ENCODE measurements around the gene CDS2. TPM values are rescaled to one million over a fixed set of nuclear protein-coding genes. Genes with fewer than 3 reads are reported as not detected.

CDS2 gene
- total RNA-seq, 3 donors from 2014 or later (not counting 1 experiment from before 2014, with no cell fraction given) = 45.6 to 54.7 (median 53.8) TPM

DNA sequence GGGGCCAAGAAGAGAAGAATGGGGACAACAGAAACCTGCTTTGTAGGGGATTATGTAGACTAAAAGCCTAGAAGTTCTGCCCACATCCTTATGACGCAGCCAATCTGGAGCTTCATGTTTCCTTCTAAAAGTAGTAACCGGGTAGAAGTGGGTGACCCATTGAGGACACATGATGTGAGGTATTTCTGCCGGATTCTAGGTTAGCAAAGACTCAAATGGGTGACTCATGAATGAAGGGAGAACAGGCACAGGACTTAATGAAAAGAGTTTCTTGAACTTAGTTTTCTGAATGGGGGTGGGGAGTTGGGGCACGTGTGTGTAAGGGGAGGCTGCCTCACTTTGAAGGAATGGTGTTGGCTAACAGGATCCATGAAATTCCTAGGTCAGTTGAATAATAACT, 68.8 kb downstream of the CDS2 start:
- H3K4me3 ChIP-seq (ENCODE audit: low read length) = no peak overlapping the region
- H3K36me3 ChIP-seq (ENCODE audit: control insufficient read depth, insufficient read depth, low read length) = peaks cover 17% of the 10 kb centered on the region
- Mint-ChIP-seq H3K9me3 (no peaks in the 10 kb centered on the region), H3K27me3 (ENCODE audit: low read depth in 2 of 2) (no peaks in the 10 kb centered on the region), H3K36me3 (no peaks in the 10 kb centered on the region), H3K27ac (peak overlapping the region in 1 of 2 donors; percentile 35), H3K4me3 (no peak overlapping the region), H3K4me1 (peaks cover 6 to 9% of the 10 kb centered on the region in 2 donors)
- H3K27me3 ChIP-seq (ENCODE audit: control insufficient read depth, insufficient read depth, low read length) = no peaks in the 10 kb centered on the region
- no peaks in the 10 kb centered on the region for H3K4me1 ChIP-seq (ENCODE audit: control insufficient read depth, insufficient read depth, low read length)
- 93% methylated on average over 4 of the region's 4 CpGs for WGBS (ENCODE audit: insufficient coverage)
- H3K27ac ChIP-seq (ENCODE audit: low read length) = no peak overlapping the region
- intact Hi-C loops (cut with micrococcal nuclease) = no loop called here
- no peak for DNase-seq
- H3K9me3 ChIP-seq (ENCODE audit: control insufficient read depth, insufficient read depth, low read length) = no peaks in the 10 kb centered on the region
- no peak for ATAC-seq
- TF ChIP-seq, protein P1, sequence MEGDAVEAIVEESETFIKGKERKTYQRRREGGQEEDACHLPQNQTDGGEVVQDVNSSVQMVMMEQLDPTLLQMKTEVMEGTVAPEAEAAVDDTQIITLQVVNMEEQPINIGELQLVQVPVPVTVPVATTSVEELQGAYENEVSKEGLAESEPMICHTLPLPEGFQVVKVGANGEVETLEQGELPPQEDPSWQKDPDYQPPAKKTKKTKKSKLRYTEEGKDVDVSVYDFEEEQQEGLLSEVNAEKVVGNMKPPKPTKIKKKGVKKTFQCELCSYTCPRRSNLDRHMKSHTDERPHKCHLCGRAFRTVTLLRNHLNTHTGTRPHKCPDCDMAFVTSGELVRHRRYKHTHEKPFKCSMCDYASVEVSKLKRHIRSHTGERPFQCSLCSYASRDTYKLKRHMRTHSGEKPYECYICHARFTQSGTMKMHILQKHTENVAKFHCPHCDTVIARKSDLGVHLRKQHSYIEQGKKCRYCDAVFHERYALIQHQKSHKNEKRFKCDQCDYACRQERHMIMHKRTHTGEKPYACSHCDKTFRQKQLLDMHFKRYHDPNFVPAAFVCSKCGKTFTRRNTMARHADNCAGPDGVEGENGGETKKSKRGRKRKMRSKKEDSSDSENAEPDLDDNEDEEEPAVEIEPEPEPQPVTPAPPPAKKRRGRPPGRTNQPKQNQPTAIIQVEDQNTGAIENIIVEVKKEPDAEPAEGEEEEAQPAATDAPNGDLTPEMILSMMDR (IDR thresholded peaks at IDR 0.05) = no peak

DNA sequence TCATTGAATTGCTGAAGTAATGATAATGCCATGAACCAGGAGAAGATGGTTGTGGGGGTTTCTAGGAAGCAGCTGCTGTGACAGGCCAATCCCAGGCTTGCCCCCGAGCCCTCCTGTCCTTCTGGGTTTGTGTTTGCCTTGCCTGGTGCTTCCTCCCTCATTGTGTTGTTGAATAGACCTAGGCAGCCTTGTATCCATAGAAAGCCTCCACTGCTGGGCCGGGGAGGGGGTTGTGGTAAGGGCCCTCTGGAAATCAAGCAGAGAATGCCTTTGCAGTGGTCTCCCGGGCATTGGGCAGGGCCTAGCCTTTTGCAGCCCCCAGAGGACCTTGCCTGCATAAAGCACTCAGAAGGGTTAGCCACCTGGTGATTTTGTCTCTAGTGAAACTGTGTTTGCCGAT, 69.3 kb downstream of the CDS2 start:
- TF ChIP-seq, protein P1 (IDR thresholded peaks at IDR 0.05) = no peak
- Mint-ChIP-seq H3K27me3 (ENCODE audit: low read depth in 2 of 2) (no peaks in the 10 kb centered on the region), H3K4me1 (peaks cover 6 to 9% of the 10 kb centered on the region in 2 donors), H3K27ac (no peak overlapping the region), H3K36me3 (no peaks in the 10 kb centered on the region), H3K4me3 (no peak overlapping the region), H3K9me3 (no peaks in the 10 kb centered on the region)
- intact Hi-C loops (cut with micrococcal nuclease) = no loop called here
- Histone ChIP-seq H3K27me3 (ENCODE audit: control insufficient read depth, insufficient read depth, low read length) (no peaks in the 10 kb centered on the region), H3K27ac (ENCODE audit: low read length) (no peak overlapping the region), H3K4me1 (ENCODE audit: control insufficient read depth, insufficient read depth, low read length) (no peaks in the 10 kb centered on the region), H3K36me3 (ENCODE audit: control insufficient read depth, insufficient read depth, low read length) (peaks cover 13% of the 10 kb centered on the region), H3K9me3 (ENCODE audit: control insufficient read depth, insufficient read depth, low read length) (no peaks in the 10 kb centered on the region), H3K4me3 (ENCODE audit: low read length) (no peak overlapping the region)
- WGBS (ENCODE audit: insufficient coverage) = 96% methylated on average over 4 of the region's 4 CpGs
- DNase-seq (no peak), ATAC-seq (no peak)

DNA sequence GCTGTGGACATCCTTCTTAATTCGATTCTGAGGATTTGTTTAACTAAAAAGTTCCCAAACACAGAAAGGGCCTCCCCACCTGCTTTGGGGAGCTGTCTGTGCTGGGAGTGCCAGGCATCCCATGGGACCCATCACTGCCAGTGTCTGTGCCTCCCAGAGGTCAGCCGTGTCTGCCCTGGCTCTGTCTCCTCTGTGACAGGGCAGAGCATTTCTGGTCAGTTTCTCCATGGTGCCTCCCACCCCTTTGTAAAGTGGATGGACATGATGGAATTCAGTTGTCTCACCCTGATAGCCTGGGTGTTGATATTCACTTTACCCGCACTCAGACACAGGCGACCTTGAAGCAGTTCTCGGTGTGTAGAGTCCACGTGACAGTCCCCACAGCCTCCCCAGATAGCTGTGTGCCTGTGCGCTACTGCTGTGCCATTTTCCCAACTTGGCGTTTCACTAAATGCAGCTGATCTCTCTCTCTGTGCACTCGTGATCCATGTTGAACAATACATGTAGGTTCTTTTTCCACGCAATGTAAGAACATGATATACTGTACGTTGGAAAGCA, 70.5 kb downstream of the CDS2 start:
- Histone ChIP-seq H3K36me3 (ENCODE audit: control insufficient read depth, insufficient read depth, low read length) (peaks cover 14% of the 10 kb centered on the region), H3K9me3 (ENCODE audit: control insufficient read depth, insufficient read depth, low read length) (no peaks in the 10 kb centered on the region), H3K4me3 (ENCODE audit: low read length) (no peak overlapping the region), H3K4me1 (ENCODE audit: control insufficient read depth, insufficient read depth, low read length) (no peaks in the 10 kb centered on the region), H3K27me3 (ENCODE audit: control insufficient read depth, insufficient read depth, low read length) (no peaks in the 10 kb centered on the region), H3K27ac (ENCODE audit: low read length) (no peak overlapping the region)
- Mint-ChIP-seq H3K4me1 (peaks cover 5 to 6% of the 10 kb centered on the region in 2 donors), H3K9me3 (no peaks in the 10 kb centered on the region), H3K36me3 (no peaks in the 10 kb centered on the region), H3K27ac (no peak overlapping the region), H3K4me3 (no peak overlapping the region), H3K27me3 (ENCODE audit: low read depth in 2 of 2) (no peaks in the 10 kb centered on the region)
- DNase-seq (no peak), ATAC-seq (no peak)
- intact Hi-C loops (cut with micrococcal nuclease) = no loop called here
- 95% methylated on average over 10 of the region's 11 CpGs for WGBS (ENCODE audit: insufficient coverage)
- TF ChIP-seq, protein P1 (IDR thresholded peaks at IDR 0.05) = no peak
